Neural cell (in vitro differentiated cells): ENCODE measurements around the gene DGKK. TPM values are rescaled to one million over a fixed set of nuclear protein-coding genes. Genes with fewer than 3 reads are reported as not detected.

Source experiments
- H2AFZ ChIP-seq: fragments of 200-600, 300-800 bp; sonication (generic), shearing (Covaris generic); 2 replicates; pipeline ENCODE4 v1.6.0; 2014; ENCODE audit warnings: low read depth, mild to moderate bottlenecking, antibody characterized with exemption, low read length, moderate library complexity
- H3F3A ChIP-seq: fragments of 200-600 bp; shearing (Covaris generic); 2 replicates; pipeline ENCODE4 v1.6.1; 2016; ENCODE audit warnings: mild to moderate bottlenecking, moderate library complexity, mixed read lengths, antibody characterized with exemption, low read length; ENCODE audit not compliant: insufficient read depth, poor library complexity, severe bottlenecking
- H3K27ac ChIP-seq: fragments of 200-600, 300-800 bp; sonication (generic), shearing (Covaris generic); 2 replicates; pipeline ENCODE4 v1.5.1; 2014; ENCODE audit warnings: mild to moderate bottlenecking, low read length, moderate library complexity
- H3K27me3 ChIP-seq: fragments of 300-800, 200-600 bp; sonication (generic), shearing (Covaris generic); 2 replicates; pipeline ENCODE4 v1.6.0; 2014; ENCODE audit warnings: mild to moderate bottlenecking, low read depth, low read length, moderate library complexity; ENCODE audit not compliant: insufficient read depth
- H3K36me3 ChIP-seq: fragments of 300-800, 200-600 bp; sonication (generic), shearing (Covaris generic); 2 replicates; pipeline ENCODE4 v1.5.1; 2014; ENCODE audit warnings: mild to moderate bottlenecking, antibody characterized with exemption, low read length, moderate library complexity; ENCODE audit not compliant: insufficient read depth
- H3K4me2 ChIP-seq: fragments of 300-800, 200-600 bp; sonication (generic), shearing (Covaris generic); 2 replicates; pipeline ENCODE4 v1.6.0; 2014; ENCODE audit warnings: mild to moderate bottlenecking, low read length
- H3K4me3 ChIP-seq: fragments of 300-800, 200-600 bp; sonication (generic), shearing (Covaris generic); 2 replicates; pipeline ENCODE4 v1.5.1; 2014; ENCODE audit warnings: mild to moderate bottlenecking, low read length, moderate library complexity
- H3K79me2 ChIP-seq: fragments of 200-600 bp; shearing (Covaris generic); replicated peaks from 2 replicates; pipeline ENCODE4 v1.6.0; 2014; ENCODE audit warnings: mild to moderate bottlenecking, low read length, moderate library complexity; ENCODE audit not compliant: insufficient read depth
- H3K9ac ChIP-seq: fragments of 300-800, 200-600 bp; sonication (generic), shearing (Covaris generic); 2 replicates; pipeline ENCODE4 v1.6.1; 2016; ENCODE audit warnings: mild to moderate bottlenecking, low read length, mixed read lengths
- H3K9me2 ChIP-seq: fragments of 200-600 bp; shearing (Covaris generic); 2 replicates; pipeline ENCODE4 v1.6.1; 2016; ENCODE audit warnings: mild to moderate bottlenecking, low read length, mixed read lengths; ENCODE audit not compliant: insufficient read depth
- H3K9me3 ChIP-seq: fragments of 200-600, 300-800 bp; sonication (generic), shearing (Covaris generic); 2 replicates; pipeline ENCODE4 v1.6.1; 2016; ENCODE audit warnings: mild to moderate bottlenecking, mixed run types, low read length, moderate library complexity, mixed read lengths
- H4K20me1 ChIP-seq: fragments of 200-600 bp; shearing (Covaris generic); 2 replicates; pipeline ENCODE4 v1.6.1; 2016; ENCODE audit warnings: mild to moderate bottlenecking, mixed run types; ENCODE audit not compliant: insufficient read depth
- CTCF ChIP-seq: fragments of 450-650 bp; IDR thresholded peaks from 2 replicates; pipeline ENCODE4 v1.5.1; 2014; ENCODE audit warnings: antibody characterized with exemption, mild to moderate bottlenecking, moderate library complexity; ENCODE audit not compliant: poor library complexity, severe bottlenecking
- EP300 ChIP-seq: fragments of 450-650 bp; conservative IDR thresholded peaks from 2 replicates; pipeline ENCODE4 v1.6.1; 2014; ENCODE audit warnings: antibody characterized with exemption, mild to moderate bottlenecking, moderate library complexity; ENCODE audit not compliant: poor library complexity, severe bottlenecking
- EZH2 ChIP-seq: fragments of 200-600, 300-800 bp; shearing (Covaris generic), sonication (generic); IDR thresholded peaks from 2 replicates; pipeline ENCODE4 v1.6.1; 2014; ENCODE audit warnings: antibody characterized with exemption, low read length, borderline replicate concordance, mild to moderate bottlenecking; ENCODE audit not compliant: insufficient read depth, poor library complexity, severe bottlenecking
- MXI1 ChIP-seq: fragments of 450-650 bp; conservative IDR thresholded peaks from 2 replicates; pipeline ENCODE4 v1.6.1; 2014; ENCODE audit warnings: antibody characterized with exemption, mild to moderate bottlenecking; ENCODE audit not compliant: poor library complexity, severe bottlenecking
- POLR2AphosphoS5 ChIP-seq: IDR thresholded peaks from 2 replicates; pipeline ENCODE4 v1.6.1; 2012
- RAD21 ChIP-seq: fragments of 450-650 bp; conservative IDR thresholded peaks from 2 replicates; pipeline ENCODE4 v1.6.1; 2014; ENCODE audit warnings: antibody characterized with exemption, mild to moderate bottlenecking, moderate library complexity
- REST ChIP-seq: IDR thresholded peaks from 2 replicates; pipeline ENCODE4 v1.6.1; 2012; ENCODE audit warnings: borderline replicate concordance
- SMC3 ChIP-seq: fragments of 450-650 bp; conservative IDR thresholded peaks from 2 replicates; pipeline ENCODE4 v1.6.1; 2014; ENCODE audit warnings: antibody characterized with exemption, mild to moderate bottlenecking, moderate library complexity; ENCODE audit not compliant: poor library complexity
- TAF1 ChIP-seq: IDR thresholded peaks from 2 replicates; pipeline ENCODE4 v1.6.1; 2012; ENCODE audit warnings: low read depth
- polyA plus RNA-seq: library from polyadenylated mRNA; depleted of rRNA; stranded (reverse); fragments of >200 nt; gene quantifications from 2 replicates; pipeline ENCODE4 v1.2.3, GENCODE V29; 2014

Gene DGKK
- polyA plus RNA-seq, 1 donor from 2014 or later, result 1.3 TPM

- no peak for TF ChIP-seq EZH2
- TF ChIP-seq EP300, result no peak
- TF ChIP-seq TAF1, result no peak
- H3K36me3 ChIP-seq, result no peaks in the 10 kb centered on the region
- H3K79me2 ChIP-seq, result no peaks in the 10 kb centered on the region
- H3F3A ChIP-seq, result no peaks in the 10 kb centered on the region
- no peaks in the 10 kb centered on the region for H4K20me1 ChIP-seq
- no peaks in the 10 kb centered on the region for H3K9me3 ChIP-seq
- H3K4me2 ChIP-seq, result no peak overlapping the region
- no peak overlapping the region for H3K4me3 ChIP-seq
- H3K27me3 ChIP-seq, result no peaks in the 10 kb centered on the region
- no peak overlapping the region for H3K9ac ChIP-seq
- H3K27ac ChIP-seq, result no peak overlapping the region
- H3K9me2 ChIP-seq, result no peaks in the 10 kb centered on the region
- H2AFZ ChIP-seq, result no peak overlapping the region
Measured at GRCh38 chrX:50442426-50443116, 28.1 kb downstream of the DGKK start.

- Histone ChIP-seq H3K36me3 (no peaks in the 10 kb centered on the region), H3K9me3 (no peaks in the 10 kb centered on the region), H3K27me3 (no peaks in the 10 kb centered on the region), H3K4me2 (no peak overlapping the region), H3K79me2 (no peaks in the 10 kb centered on the region), H3K9me2 (no peaks in the 10 kb centered on the region), H3K4me3 (no peak overlapping the region), H3F3A (no peaks in the 10 kb centered on the region), H4K20me1 (no peaks in the 10 kb centered on the region), H2AFZ (no peak overlapping the region), H3K27ac (no peak overlapping the region), H3K9ac (no peak overlapping the region)
- TF ChIP-seq EP300 (no peak), CTCF (no peak), EZH2 (no peak), TAF1 (no peak), MXI1 (no peak), POLR2AphosphoS5 (no peak), SMC3 (no peak), RAD21 (no peak), REST (no peak)
Measured at GRCh38 chrX:50436797-50437196, 33.8 kb downstream of the DGKK start.
